Measurements from ENCODE around the gene LTBP1. TPM values are rescaled to one million over a fixed set of nuclear protein-coding genes. Genes with fewer than 3 reads are reported as not detected.
"Not testable (repeated sequence)": the region's sequence is repeated elsewhere in the genome, so short reads cannot be mapped to it uniquely, and the experiment has no call there.

LTBP1 gene
- total and polyA plus RNA-seq, 2 experiments from 2014 or later: 15.7 to 49.8 TPM

- TF ChIP-seq CTCF (conservative IDR thresholded peaks at IDR 0.05; ENCODE audit: low read depth in 2 of 2) (no peak), JUNB (IDR thresholded peaks at IDR 0.05; ENCODE audit: unreplicated experiment) (no peak), REST (IDR thresholded peaks at IDR 0.05; ENCODE audit: unreplicated experiment) (no peak), ZNF114 (CRISPR knock-in tag; IDR thresholded peaks at IDR 0.05) (no peak)
Measured at GRCh38 chr2:33230842-33231241, 284.1 kb downstream of the LTBP1 start (continued).

- H3K9me3 Mint-ChIP-seq; H3K27ac ChIP-seq (ENCODE audit: low read depth); H3K4me3 Mint-ChIP-seq; H3K36me3 Mint-ChIP-seq (ENCODE audit: low read depth); H3K4me1 ChIP-seq (ENCODE audit: insufficient read depth); ATAC-seq; H4K20me1 ChIP-seq (replicated peaks; ENCODE audit: insufficient read depth); DNase-seq (ENCODE audit: low spot score); H3K27ac Mint-ChIP-seq; H3K9me2 ChIP-seq (ENCODE audit: insufficient read depth); H3F3A ChIP-seq (replicated peaks; ENCODE audit: low read depth); H3K4me3 ChIP-seq; H3K27me3 ChIP-seq (ENCODE audit: insufficient read depth); H3K27me3 Mint-ChIP-seq (ENCODE audit: insufficient read depth, low read depth, poor library complexity); H2AFZ ChIP-seq; H3K4me1 Mint-ChIP-seq; H3K4me2 ChIP-seq; H3K36me3 ChIP-seq (ENCODE audit: insufficient read depth); H3K79me2 ChIP-seq (replicated peaks; ENCODE audit: insufficient read depth): not testable (repeated sequence)
Measured at GRCh38 chr2:33235559-33235958, 288.8 kb downstream of the LTBP1 start.

- ATAC-seq (no peak), DNase-seq (ENCODE audit: low spot score) (no peak)
- Histone ChIP-seq H3K9me2 (ENCODE audit: insufficient read depth) (0 out of 2 replicates have a peak, but pooled peaks cover 3% of the 10 kb centered on the region), H3K79me2 (replicated peaks; ENCODE audit: insufficient read depth) (no peaks in the 10 kb centered on the region), H4K20me1 (replicated peaks; ENCODE audit: insufficient read depth) (no peaks in the 10 kb centered on the region), H2AFZ (no peak overlapping the region), H3K27ac (ENCODE audit: low read depth) (no peak overlapping the region), H3K4me3 (no peak overlapping the region), H3K4me2 (no peak overlapping the region), H3K4me1 (ENCODE audit: insufficient read depth) (no peaks in the 10 kb centered on the region), H3F3A (replicated peaks; ENCODE audit: low read depth) (no peaks in the 10 kb centered on the region), H3K36me3 (ENCODE audit: insufficient read depth) (no peaks in the 10 kb centered on the region), H3K27me3 (ENCODE audit: insufficient read depth) (no peaks in the 10 kb centered on the region)
- Mint-ChIP-seq H3K4me3 (no peak overlapping the region), H3K4me1 (no peaks in the 10 kb centered on the region), H3K27me3 (ENCODE audit: insufficient read depth, low read depth, poor library complexity) (no peaks in the 10 kb centered on the region), H3K36me3 (ENCODE audit: low read depth) (peaks cover 2% of the 10 kb centered on the region; the same call in 1 of the 3 replicates), H3K27ac (no peak overlapping the region), H3K9me3 (no peaks in the 10 kb centered on the region; the same call in 2 of the 3 replicates)
- no peak for TF ChIP-seq EZH2 (IDR thresholded peaks at IDR 0.05; ENCODE audit: low read depth, unreplicated experiment)
- TF ChIP-seq JUNB (IDR thresholded peaks at IDR 0.05; ENCODE audit: unreplicated experiment): no peak
- no peak for TF ChIP-seq STAT1 (IDR thresholded peaks at IDR 0.05; ENCODE audit: unreplicated experiment)
- TF ChIP-seq CTCF (conservative IDR thresholded peaks at IDR 0.05; ENCODE audit: low read depth in 2 of 2): no peak
- TF ChIP-seq POLR2AphosphoS5 (IDR thresholded peaks at IDR 0.05; ENCODE audit: low read depth): no peak
- TF ChIP-seq NANOG (IDR thresholded peaks at IDR 0.05; ENCODE audit: borderline replicate concordance): no peak
- no peak for TF ChIP-seq ZNF114 (CRISPR knock-in tag; IDR thresholded peaks at IDR 0.05)
- no peak for TF ChIP-seq ZNF331 (CRISPR knock-in tag; IDR thresholded peaks at IDR 0.05; ENCODE audit: low read depth)
Measured at GRCh38 chr2:33236482-33237385, 290.0 kb downstream of the LTBP1 start.

All from GM23338 (cell line).